H9 (cell line): ENCODE data around the gene FAM20A. TPM values are rescaled to one million over a fixed set of nuclear protein-coding genes. Genes with fewer than 3 reads are reported as not detected.

Source experiments
- DNase-seq: peaks from one replicate; pipeline ENCODE4 v3.0.0-alpha.2; 2017
- H2AFZ ChIP-seq: one replicate; pipeline ENCODE4 v1.6.1; 2013; ENCODE audit warnings: mild to moderate bottlenecking, low read length, control low read depth, moderate library complexity
- H2AK5ac ChIP-seq: 2 replicates; pipeline ENCODE4 v1.6.1; 2013; ENCODE audit warnings: low read length, control low read depth, mixed read lengths; ENCODE audit not compliant: insufficient read length
- H2BK120ac ChIP-seq: one replicate; pipeline ENCODE4 v1.6.1; 2013; ENCODE audit warnings: low read depth, mild to moderate bottlenecking, low read length, control low read depth, inconsistent platforms; ENCODE audit not compliant: poor library complexity, severe bottlenecking
- H2BK12ac ChIP-seq: 2 replicates; pipeline ENCODE4 v1.6.1; 2013; ENCODE audit warnings: low read length, control low read depth, mixed read lengths, low read depth; ENCODE audit not compliant: insufficient read length
- H2BK15ac ChIP-seq: 2 replicates; pipeline ENCODE4 v1.6.1; 2013; ENCODE audit warnings: low read depth, low read length, control low read depth
- H2BK20ac ChIP-seq: one replicate; pipeline ENCODE4 v1.6.1; 2013; ENCODE audit warnings: low read depth, mild to moderate bottlenecking, low read length, control low read depth, inconsistent platforms; ENCODE audit not compliant: poor library complexity, severe bottlenecking
- H2BK5ac ChIP-seq: 2 replicates; pipeline ENCODE4 v1.6.1; 2013; ENCODE audit warnings: low read length, control low read depth, mixed read lengths; ENCODE audit not compliant: insufficient read length
- H3K14ac ChIP-seq: 2 replicates; pipeline ENCODE4 v1.6.1; 2013; ENCODE audit warnings: low read length, control low read depth; ENCODE audit not compliant: insufficient read depth
- H3K18ac ChIP-seq: 2 replicates; pipeline ENCODE4 v1.6.1; 2013; ENCODE audit warnings: low read depth, mild to moderate bottlenecking, mixed read lengths, low read length, control low read depth; ENCODE audit not compliant: insufficient read length
- H3K23ac ChIP-seq: 2 replicates; pipeline ENCODE4 v1.6.1; 2013; ENCODE audit warnings: low read length, control low read depth, mixed read lengths, low read depth; ENCODE audit not compliant: insufficient read length
- H3K23me2 ChIP-seq: 2 replicates; pipeline ENCODE4 v1.6.1; 2013; ENCODE audit warnings: low read depth, mild to moderate bottlenecking, mixed read lengths, low read length, control low read depth; ENCODE audit not compliant: insufficient read length, poor library complexity, severe bottlenecking
- H3K27ac ChIP-seq: 2 replicates; pipeline ENCODE4 v1.5.1; 2013; ENCODE audit warnings: low read length, control low read depth, mixed read lengths, low read depth; ENCODE audit not compliant: insufficient read length
- H3K27me3 ChIP-seq: 2 replicates; pipeline ENCODE4 v1.6.1; 2013; ENCODE audit warnings: low read length, control low read depth, inconsistent platforms; ENCODE audit not compliant: insufficient read depth
- H3K4ac ChIP-seq: 2 replicates; pipeline ENCODE4 v1.6.1; 2013; ENCODE audit warnings: low read depth, mild to moderate bottlenecking, control low read depth, inconsistent platforms, low read length, moderate library complexity
- H3K4me1 ChIP-seq: 2 replicates; pipeline ENCODE4 v1.6.1; 2013; ENCODE audit warnings: low read length, control low read depth, inconsistent platforms; ENCODE audit not compliant: insufficient read depth
- H3K4me2 ChIP-seq: 2 replicates; pipeline ENCODE4 v1.6.1; 2013; ENCODE audit warnings: low read length, control low read depth, mixed read lengths; ENCODE audit not compliant: insufficient read length, insufficient read depth
- H3K56ac ChIP-seq: 2 replicates; pipeline ENCODE4 v1.6.1; 2013; ENCODE audit warnings: low read depth, mild to moderate bottlenecking, mixed read lengths, low read length, control low read depth; ENCODE audit not compliant: insufficient read length
- H3K79me1 ChIP-seq: 2 replicates; pipeline ENCODE4 v1.6.1; 2013; ENCODE audit warnings: low read depth, mild to moderate bottlenecking, moderate library complexity, low read length, control low read depth, inconsistent platforms; ENCODE audit not compliant: insufficient read depth, poor library complexity, severe bottlenecking
- H3K79me2 ChIP-seq: 2 replicates; pipeline ENCODE4 v1.6.1; 2013; ENCODE audit warnings: low read length, control low read depth, inconsistent platforms; ENCODE audit not compliant: insufficient read depth
- H3K9ac ChIP-seq: 2 replicates; pipeline ENCODE4 v1.6.1; 2013; ENCODE audit warnings: low read length, control low read depth, mixed read lengths; ENCODE audit not compliant: insufficient read length; ENCODE audit errors: extremely low read depth
- H3K9me3 ChIP-seq: one replicate; pipeline ENCODE4 v1.6.1; 2013; ENCODE audit warnings: low read depth, low read length, inconsistent platforms; ENCODE audit not compliant: control insufficient read depth
- H3T11ph ChIP-seq: one replicate; pipeline ENCODE4 v1.6.1; 2013; ENCODE audit warnings: mild to moderate bottlenecking, low read length, control low read depth, inconsistent platforms
- H4K20me1 ChIP-seq: one replicate; pipeline ENCODE4 v1.6.1; 2013; ENCODE audit not compliant: control insufficient read depth, insufficient read length, insufficient read depth
- H4K5ac ChIP-seq: 2 replicates; pipeline ENCODE4 v1.6.1; 2013; ENCODE audit warnings: low read depth, mild to moderate bottlenecking, mixed read lengths, low read length, control low read depth; ENCODE audit not compliant: insufficient read length
- H4K8ac ChIP-seq: replicated peaks from 2 replicates; pipeline ENCODE4 v1.6.1; 2013; ENCODE audit warnings: low read length, control low read depth, mixed read lengths, low read depth; ENCODE audit not compliant: insufficient read length
- H4K91ac ChIP-seq: 2 replicates; pipeline ENCODE4 v1.6.1; 2013; ENCODE audit warnings: low read depth, mild to moderate bottlenecking, moderate library complexity, mixed read lengths, low read length, control low read depth; ENCODE audit not compliant: insufficient read length
- H3K27ac Mint-ChIP-seq, 3 experiments: 2 replicates in 2 of 3; 3 replicates in 1 of 3; pipeline ENCODE4 v1.8.0; 2020 to 2021; ENCODE audit warnings: mixed read lengths in 3 of 3, mild to moderate bottlenecking in 1 of 3, moderate library complexity in 1 of 3
- H3K27me3 Mint-ChIP-seq: 2 replicates; pipeline ENCODE4 v1.8.0; 2021; ENCODE audit warnings: low read depth, mild to moderate bottlenecking, moderate library complexity, mixed read lengths
- H3K36me3 Mint-ChIP-seq, 3 experiments: 2 replicates in 2 of 3; 3 replicates in 1 of 3; pipeline ENCODE4 v1.8.0; 2020 to 2021; ENCODE audit warnings: low read depth in 3 of 3, mixed read lengths in 3 of 3; ENCODE audit not compliant: insufficient read depth in 1 of 3
- H3K4me1 Mint-ChIP-seq, 2 experiments: 2 replicates each; pipeline ENCODE4 v1.8.0; 2020; ENCODE audit warnings: mixed read lengths in 2 of 2
- H3K4me3 Mint-ChIP-seq, 2 experiments: 2 replicates in 1 of 2; 3 replicates in 1 of 2; pipeline ENCODE4 v1.8.0; 2020 to 2021; ENCODE audit warnings: mild to moderate bottlenecking in 2 of 2, mixed read lengths in 2 of 2, moderate library complexity in 1 of 2
- H3K9me3 Mint-ChIP-seq, 2 experiments: 2 replicates in 1 of 2; 3 replicates in 1 of 2; pipeline ENCODE4 v1.8.0; 2020; ENCODE audit warnings: mild to moderate bottlenecking in 2 of 2, mixed read lengths in 2 of 2, moderate library complexity in 1 of 2
- CTCF ChIP-seq: fragments of 200-600 bp; sonication (generic); conservative IDR thresholded peaks from 3 replicates; pipeline ENCODE4 v1.8.0; 2021; ENCODE audit warnings: antibody characterized with exemption, mild to moderate bottlenecking
- WGBS: extraction: QIAGEN DNeasy Blood & Tissue Kit; methylation state at CpG from one replicate; pipeline ENCODE4 v1.1.7; 2013; ENCODE audit warnings: missing lambda C conversion rate, low lambda C conversion rate, mixed read lengths; ENCODE audit not compliant: insufficient read length; ENCODE audit errors: extremely low coverage; 5-methylcytosine and 5-hydroxymethylcytosine counted together
- total RNA-seq: library from RNA; stranded (reverse); gene quantifications from 2 replicates; pipeline ENCODE4 v1.2.1, GENCODE V29; 2021

FAM20A gene
- total RNA-seq, 1 experiment from 2014 or later, result 34.4 TPM

GRCh38 chr17:68592009-68592408 is 9.2 kb downstream of the FAM20A start:
- Histone ChIP-seq H3K9ac (peak overlapping the region; percentile 13), H3K27me3 (no peaks in the 10 kb centered on the region), H3K18ac (no peak overlapping the region), H3K23me2 (no peaks in the 10 kb centered on the region), H4K20me1 (no peaks in the 10 kb centered on the region), H2BK15ac (no peak overlapping the region), H3T11ph (no peak overlapping the region), H2BK120ac (no peak overlapping the region), H3K23ac (no peak overlapping the region), H2BK20ac (no peak overlapping the region), H3K4ac (no peak overlapping the region), H4K91ac (no peak overlapping the region), H3K79me1 (no peaks in the 10 kb centered on the region), H4K5ac (no peak overlapping the region), H3K79me2 (no peaks in the 10 kb centered on the region), H3K27ac (no peak overlapping the region), H3K56ac (no peak overlapping the region), H2AFZ (no peak overlapping the region), H2AK5ac (no peak overlapping the region), H2BK12ac (no peak overlapping the region), H3K4me2 (no peak overlapping the region), H2BK5ac (no peak overlapping the region), H4K8ac (no peak overlapping the region), H3K14ac (no peak overlapping the region), H3K4me1 (no peaks in the 10 kb centered on the region; the same call in 1 of the 2 replicates), H3K9me3 (no peaks in the 10 kb centered on the region)
- H3K4me3 Mint-ChIP-seq, result peak overlapping the region in 1 of 2 experiments; percentile 38; a peak in 3 of 5 replicates
- no peak for TF ChIP-seq CTCF
- DNase-seq, result no peak
- 0 out of 7 replicates have a peak overlapping the region, but pooled peaks of 1 of the 3 experiments have one; percentile 76 for H3K27ac Mint-ChIP-seq
- H3K4me1 Mint-ChIP-seq, result peaks cover 13 to 22% of the 10 kb centered on the region in 2 experiments
- H3K9me3 Mint-ChIP-seq, result peaks cover 7 to 16% of the 10 kb centered on the region in 2 experiments; a peak in 4 of 5 replicates
- H3K36me3 Mint-ChIP-seq, result peaks cover 0 to 85% (median 68%) of the 10 kb centered on the region in 3 experiments; a peak in 5 of 7 replicates
- H3K27me3 Mint-ChIP-seq, result no peaks in the 10 kb centered on the region; the same call in 1 of the 2 replicates
- no CpG with 5 or more reads among the region's 2 CpGs for WGBS
